Inferior parietal cortex (tissue), 1 donor: ENCODE data around the gene DDR1.
"Not testable (repeated sequence)": the region's sequence is repeated elsewhere in the genome, so short reads cannot be mapped to it uniquely, and the experiment has no call there.

Source experiments
- DNase-seq: peaks from one replicate; pipeline ENCODE4 v3.0.0-alpha.2; 2016; ENCODE audit errors: extremely low spot score

DDR1 gene

DNA sequence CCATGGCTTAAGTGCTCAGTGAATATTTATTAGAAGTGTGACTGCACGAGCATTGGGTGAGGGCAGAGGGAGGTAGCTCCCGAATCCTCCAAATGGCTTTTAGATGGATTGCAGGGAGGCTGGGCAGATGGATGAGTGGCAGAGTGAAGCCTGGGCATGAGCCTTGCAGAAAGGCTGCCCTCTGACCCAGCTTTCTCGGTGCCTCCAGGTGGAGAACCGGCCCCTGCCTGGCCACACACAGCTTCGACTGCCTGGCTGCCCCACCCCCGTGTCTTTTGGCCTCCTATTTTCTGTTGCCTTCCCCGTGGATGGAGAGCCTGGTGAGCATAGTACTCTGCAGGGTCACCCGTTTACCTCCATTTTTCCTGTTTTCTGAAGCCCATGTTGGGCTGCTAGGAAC, 33.2 kb downstream of the DDR1 start:
- DNase-seq, result no peak

DNA sequence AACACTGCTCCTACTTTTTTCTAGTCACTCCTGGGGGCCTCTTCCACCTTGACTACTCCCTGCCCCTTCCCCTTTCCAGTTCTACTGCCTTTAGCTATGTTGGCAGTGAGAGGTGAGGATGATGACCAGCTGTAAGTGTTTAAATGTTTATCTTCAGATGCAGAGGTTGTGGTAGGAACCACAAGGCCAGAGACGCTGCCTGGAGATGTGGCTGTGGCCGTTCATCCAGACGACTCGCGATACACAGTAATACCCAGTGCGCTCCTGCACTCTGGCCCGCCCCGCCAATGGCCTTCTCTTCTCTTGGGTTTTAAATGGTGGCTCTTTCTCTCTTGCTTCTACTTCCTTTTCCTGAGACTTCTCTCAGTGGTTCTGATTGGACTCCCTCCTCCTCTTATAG, 34.4 kb downstream of the DDR1 start:
- no peak for DNase-seq

DNA sequence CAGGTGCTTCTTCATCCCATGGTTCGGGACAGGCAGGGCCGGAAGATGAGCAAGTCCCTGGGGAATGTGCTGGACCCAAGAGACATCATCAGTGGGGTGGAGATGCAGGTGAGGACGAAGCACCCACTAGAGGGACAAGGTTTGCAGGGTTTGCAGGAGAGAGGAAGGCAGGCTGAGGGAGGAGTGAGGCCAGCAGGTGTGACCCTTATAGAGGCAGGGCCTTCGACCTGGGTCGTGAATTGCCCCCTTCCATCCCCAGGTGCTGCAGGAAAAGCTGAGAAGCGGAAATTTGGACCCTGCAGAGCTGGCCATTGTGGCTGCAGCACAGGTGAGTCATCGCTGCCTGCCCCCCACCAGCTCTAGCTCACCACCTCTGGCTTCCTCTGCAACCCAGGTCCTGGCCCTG, 38.1 kb downstream of the DDR1 start:
- DNase-seq, result no peak

DNA sequence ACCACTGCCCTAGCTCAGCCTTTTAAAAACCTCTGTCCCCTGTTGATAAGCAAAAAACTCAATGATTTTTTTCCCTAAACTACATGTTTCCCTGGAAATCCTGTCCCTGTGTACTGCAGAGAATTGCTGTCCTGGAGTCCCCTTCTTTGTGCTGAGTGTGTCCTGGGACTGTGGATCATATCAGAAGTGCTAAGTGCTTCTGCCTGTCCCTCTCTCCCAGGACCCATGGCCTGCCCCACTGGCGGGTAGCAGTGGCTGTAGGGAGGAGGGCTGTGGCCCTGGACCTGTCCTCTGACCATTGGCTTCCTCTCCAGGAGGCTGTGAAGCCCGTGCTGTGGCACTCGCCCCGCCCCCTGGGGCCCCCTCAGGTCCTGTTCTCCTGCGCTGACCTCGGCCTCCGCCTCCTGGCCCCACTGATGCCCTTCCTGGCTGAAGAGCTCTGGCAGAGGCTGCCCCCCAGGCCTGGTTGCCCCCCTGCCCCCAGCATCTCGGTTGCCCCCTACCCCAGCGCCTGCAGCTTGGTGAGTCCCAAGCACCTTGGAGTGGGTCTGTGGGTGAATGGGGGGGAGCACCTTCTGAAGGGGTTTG, 39.8 kb downstream of the DDR1 start:
- DNase-seq, result not testable (repeated sequence)

DNA sequence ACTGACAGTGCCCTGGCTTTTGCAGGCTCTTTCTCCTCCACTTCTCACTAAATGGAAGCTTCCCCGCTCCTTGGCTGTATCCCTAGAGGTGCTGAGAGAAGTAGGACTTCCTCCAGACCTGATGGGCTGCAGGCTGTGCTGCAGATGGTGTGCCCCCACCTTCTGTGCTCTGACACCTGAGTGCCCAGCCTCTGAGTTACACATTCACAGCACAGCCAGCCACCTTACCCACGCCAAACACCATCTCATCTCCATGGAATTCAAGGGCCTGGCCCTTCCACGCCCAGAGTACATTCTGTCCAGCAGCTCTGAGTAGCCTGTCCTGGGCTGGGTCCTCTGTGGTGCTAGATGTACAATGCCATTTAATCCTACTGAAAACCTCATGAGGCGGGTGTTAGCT, 42.3 kb downstream of the DDR1 start:
- no peak for DNase-seq

DNA sequence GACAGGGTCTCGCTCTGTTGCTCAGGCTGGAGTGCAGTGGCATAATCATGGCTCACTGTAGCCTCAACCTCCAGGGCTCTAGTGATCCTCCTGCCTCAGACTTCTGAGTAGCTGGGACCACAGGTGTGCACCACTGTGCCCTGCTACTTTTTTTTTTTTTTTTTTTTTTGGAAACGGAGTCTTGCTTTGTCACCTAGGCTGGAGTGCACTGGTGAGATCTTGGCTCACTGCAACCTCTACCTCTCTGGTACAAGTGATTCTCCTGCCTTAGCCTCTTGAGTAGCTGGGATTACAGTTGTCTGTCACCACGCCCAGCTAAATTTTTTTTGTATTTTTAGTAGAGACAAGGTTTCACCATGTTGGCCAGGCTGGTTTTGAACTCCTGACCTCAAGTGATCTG, 42.8 kb downstream of the DDR1 start:
- not testable (repeated sequence) for DNase-seq

DNA sequence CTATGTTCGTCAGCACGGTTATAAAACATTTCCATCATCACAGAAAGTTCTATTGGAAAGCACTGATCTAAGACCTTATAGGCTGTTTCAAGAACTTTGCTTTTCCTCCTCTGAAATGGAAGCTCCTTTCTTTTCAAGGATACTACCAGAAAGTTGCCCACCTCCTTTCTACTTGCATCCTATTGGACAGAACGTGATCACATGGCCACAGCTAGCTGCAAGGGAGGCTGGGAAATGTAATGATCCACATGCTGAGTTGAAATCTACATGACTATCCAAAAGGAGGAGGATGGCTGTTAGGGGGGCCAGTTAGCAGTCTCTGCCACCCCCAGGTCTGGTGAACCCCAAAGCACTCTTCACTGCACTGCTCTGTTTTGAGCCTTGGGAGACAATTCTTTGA, 44.4 kb downstream of the DDR1 start:
- no peak for DNase-seq

DNA sequence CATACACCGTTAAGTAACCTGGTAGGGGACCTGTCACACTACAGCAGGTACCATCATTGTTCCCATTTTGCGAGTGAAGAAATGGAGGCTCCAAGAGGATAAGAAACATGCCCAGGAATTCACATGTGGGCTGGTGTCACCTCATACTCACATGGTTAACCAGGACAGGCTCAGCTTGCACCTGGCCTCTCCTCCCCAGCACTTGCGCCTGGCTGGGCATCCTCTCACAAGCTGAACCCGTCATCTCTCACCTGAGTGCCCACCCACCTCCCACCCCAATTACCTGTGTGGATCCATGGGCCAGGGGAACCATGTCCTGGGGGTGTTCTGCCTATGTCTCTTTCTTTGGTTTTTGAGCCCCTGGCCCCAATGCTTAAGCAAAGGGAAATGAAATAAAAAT, 46.2 kb downstream of the DDR1 start:
- no peak for DNase-seq

DNA sequence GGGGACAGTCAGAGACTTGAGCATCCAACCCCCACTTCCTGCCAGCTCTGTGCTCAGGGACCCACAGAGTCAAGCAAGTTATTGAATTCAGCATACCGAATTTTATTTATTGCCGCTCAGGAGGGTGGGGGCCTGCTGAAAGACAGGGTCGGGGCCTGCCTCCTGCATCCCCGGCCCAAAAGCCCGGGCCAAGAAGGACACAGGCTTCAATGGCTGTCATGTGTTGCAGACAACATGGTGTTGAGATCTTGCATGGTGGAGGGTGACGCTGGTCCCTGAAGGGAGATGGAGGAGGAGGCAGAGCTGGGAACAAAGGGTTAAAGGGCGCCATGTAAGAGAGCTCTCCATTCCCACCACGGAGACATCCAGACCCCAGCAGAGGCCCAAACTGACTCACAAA, 47.0 kb downstream of the DDR1 start:
- DNase-seq, result no peak

DNA sequence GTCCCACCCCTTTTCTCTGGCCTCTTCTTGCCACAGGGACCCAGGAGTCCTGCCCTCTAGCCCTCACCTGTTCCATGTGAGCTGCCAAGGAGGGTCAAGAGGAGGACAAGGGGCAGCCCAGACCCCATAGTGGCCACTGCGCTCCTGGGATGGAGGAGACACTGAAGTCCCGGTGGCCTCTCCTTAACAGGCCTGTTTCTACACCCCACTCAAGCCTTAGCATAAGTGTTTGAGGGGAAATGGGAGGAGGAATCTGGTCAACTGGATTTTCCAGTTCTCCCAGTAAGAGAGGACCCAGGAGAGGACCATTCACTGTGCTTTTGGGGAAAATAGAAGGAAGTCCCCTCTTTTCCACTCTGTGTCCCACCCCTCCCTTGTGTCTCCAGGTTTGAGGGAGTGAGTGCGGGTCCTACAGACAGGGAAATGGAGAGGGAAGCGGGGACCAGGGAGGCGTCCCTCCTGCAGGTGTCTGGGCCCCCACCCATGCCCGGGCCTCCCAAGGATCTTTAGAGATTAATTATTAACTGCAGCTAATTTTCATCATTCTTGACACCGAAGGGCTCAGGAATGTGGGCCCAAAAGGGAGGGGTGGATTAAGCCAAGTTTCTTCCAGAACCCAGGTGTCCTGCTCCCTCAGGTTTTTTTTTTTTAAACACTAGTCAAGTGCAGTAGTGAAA, 47.8 kb downstream of the DDR1 start, which contains the start of gene SFTA2:
SFTA2 (minus strand) TSS at position 202 of the 677 bp plus-strand sequence; CDS start at position 128, 74 bp downstream.
- DNase-seq, result no peak

DNA sequence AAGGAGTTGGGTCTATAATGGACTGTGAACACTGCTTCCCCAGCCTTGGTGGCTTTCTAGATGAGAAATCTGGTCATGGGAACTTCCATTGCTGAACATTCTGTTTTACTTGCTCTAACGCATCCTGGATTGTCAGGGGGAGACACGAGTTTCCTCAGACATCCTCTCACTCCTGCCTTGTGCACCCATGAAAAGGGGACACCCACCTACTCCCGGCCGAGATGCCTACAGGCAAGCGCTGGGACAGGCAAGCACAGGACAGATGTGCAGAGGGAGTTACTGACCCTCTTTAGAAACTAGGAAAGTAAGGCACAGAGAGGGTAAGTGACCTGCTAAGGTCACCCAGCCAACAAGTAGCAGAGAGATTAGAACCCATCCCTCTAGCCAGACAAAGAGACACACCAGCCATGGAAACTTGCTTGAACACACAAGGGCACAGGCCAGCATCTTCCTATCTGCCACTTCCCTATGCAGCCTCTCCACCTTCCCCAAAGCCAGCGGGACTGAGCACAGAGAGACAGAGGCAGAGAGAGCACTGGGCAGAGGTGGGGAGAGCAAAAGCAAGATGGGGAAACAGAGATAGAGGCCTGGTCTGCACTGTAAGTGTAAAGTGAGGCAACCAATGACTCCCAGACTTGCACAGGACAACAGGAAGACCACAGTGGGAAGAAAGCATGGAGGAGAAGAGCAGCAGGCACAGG, 48.5 kb downstream of the DDR1 start:
- no peak for DNase-seq

DNA sequence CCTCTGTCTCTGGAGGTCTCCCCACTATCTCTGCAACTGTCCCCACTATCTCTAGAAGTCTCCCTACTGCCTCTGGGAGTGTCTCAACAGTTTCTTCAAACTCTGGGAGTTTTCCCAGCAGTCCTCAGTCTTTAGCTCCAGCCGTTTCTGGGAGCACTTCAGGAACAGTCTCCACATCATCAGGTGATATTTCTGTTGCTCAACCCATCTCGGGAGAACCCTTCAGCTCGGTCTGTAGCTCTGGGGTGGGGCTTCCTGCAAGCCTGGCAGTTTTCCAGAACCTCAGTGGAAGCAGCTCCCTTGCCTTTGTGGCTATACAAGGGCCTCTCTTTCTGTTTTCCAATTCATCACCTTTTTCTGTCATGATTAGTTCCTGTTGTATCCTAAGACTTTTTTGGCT, 50.7 kb downstream of the DDR1 start:
- DNase-seq, result no peak

DNA sequence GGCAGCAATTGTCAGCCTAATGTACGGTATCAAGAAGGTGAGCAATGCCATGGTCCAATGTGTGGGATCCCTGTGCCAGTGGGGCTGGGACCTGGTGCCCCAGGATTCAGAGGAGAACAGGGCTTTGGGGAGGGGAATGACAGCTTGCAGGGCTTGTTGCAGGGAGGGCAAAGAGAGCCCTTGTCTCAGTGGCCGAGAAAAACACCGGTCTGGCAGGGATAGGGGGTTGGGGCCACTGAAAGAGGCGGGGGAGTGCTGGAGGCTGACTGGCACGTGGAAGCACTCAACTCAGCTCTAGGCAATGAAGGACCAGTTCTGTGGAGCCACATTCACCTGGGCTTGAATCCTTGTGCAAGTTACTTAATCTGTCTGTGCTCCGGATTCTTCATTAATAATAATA, 52.9 kb downstream of the DDR1 start:
- DNase-seq, result no peak

DNA sequence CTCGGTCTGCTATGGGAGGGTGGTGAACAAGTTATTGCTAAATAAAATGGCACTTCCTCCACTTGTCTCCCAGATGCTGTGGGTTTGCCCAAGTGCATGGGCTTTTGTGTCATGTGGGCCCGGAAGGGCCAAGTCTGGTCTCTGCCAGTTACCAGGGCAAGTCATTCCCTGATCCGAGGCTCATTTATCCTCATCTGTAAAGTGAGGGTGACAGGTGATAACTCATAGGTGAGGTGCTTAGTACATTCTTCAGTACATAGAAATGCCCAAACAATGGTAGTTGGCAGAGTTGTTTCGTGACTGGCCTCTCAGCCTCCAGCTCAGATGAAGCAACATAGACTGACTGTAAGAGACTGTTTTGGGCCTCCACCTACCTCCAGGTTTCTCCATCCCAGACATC, 54.4 kb downstream of the DDR1 start:
- DNase-seq, result no peak

DNA sequence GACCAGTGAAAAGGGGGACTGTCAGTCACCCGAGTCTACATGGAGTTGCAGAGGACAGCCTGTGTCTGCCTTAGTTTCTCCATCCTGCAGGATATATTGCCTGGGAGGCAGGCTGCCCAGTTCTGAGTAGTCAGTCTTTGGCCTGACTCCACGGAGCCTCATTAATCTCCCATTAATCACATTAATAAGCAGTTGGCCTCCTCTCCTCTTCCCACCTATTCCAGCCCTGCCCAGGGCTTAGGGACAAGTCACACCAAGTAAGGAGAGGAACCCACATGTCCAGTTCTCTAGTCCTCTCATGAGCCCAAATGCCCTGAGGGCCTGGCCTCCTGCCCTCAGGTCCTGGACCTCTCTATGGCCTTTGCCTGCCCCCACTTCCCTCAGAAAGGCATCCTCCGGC, 55.2 kb downstream of the DDR1 start:
- no peak for DNase-seq

DNA sequence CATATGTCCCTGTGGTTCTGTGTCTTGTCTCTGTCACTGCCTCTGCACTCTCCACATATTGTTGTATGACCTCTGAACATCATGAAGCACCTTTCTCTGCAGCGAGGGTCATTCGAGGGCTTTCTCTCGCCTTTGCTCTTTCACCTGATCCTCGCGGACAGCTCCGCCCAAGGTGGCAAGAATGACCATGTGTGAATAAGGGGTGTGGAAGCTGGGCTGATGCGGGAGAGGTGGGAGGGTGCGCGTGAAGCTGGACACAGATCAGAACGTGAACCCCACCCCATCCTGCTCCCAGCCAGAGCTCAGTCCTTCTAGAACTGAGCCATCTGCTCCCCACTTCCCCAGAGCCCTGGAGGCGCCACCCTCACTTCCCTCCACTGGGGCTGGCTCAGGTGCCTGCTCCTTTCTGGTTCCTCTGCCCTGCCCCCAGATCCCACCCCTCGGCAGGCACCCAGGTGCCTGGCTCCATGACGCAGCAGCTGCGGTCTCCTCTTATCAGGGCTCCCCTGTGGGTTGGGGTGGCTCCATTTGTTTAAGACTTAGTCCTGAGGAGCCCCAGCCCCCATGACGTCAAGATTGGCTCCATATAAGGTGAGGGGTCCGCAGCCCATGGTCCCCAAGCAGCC, 56.2 kb downstream of the DDR1 start, which contains the start of gene MUCL3:
MUCL3 (plus strand) TSS at position 613 of the 626 bp plus-strand sequence. CDS start 27 bp downstream, outside the sequence.
- DNase-seq, result no peak

DNA sequence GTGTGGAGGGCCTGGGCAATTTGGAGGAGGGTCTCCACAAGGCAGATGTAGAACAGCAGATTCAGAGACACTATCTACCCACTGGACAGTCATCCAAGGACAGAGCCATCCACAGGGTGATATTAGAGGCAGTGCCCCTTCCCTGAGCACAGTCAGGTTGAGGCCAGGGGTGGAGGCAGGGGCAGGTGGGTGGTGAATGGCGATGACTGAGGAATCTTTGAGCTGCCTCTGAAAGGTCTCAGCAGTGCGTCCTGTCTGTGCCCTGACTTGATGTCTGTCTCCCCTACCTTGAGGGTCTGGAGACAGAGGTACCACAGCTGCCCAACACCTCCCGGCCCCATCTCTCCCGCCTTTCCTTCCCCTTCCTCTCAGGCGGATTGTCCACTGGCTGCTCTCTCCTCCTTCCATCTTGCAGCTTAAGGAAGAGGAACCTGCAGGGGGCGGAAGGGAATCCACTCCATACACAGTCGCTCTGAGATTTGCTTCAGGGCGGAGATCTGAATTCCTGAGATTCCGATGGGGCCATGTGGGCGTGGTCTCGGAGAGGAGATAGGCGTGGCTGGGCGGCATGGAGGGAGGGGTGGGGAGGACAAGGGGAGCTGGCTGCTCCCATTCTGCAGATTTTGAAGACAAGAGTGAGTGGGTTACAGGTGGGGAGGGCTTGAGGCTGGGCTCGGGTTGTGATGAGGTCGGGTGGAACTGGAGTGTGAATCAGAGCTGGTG, 58.2 kb downstream of the DDR1 start:
- no peak for DNase-seq

DNA sequence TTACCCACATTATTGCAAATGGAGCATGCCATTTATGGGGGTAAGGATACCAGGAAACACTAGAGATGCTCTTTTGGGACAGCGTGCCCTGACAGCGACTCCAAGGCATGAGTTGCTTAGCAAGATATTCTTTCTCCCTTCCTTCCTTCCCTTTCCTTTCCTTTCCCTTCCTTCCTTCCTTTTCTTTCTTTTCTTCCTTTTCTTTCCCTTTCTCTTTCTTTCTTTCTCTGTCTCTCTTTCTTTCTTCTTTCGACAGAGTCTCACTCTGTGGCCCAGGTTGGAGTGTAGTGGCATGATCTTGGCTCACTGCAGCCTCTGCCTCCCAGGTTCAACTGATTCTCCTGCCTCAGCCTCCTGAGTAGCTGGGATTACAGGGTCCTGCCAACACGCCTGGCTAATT, 59.7 kb downstream of the DDR1 start:
- DNase-seq, result no peak

DNA sequence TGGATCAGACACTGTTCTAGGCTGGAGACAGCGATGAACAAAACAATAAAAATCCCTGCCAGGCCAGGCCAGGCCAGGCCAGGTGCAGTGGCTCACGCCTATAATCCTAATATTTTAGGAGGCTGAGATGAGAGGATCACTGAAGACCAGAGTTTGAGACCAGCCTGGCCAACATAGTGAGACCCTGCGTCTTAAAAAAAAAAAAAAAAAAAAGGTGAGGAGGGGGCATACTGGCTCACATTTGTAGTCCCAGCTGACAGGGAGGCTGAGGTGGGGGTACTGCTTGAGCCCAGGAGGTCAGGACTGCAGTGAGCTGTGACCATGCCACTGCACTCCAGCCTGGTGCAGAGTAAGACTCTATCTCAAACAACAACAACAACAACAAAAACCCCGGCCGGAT, 61.0 kb downstream of the DDR1 start:
- DNase-seq, result no peak

DNA sequence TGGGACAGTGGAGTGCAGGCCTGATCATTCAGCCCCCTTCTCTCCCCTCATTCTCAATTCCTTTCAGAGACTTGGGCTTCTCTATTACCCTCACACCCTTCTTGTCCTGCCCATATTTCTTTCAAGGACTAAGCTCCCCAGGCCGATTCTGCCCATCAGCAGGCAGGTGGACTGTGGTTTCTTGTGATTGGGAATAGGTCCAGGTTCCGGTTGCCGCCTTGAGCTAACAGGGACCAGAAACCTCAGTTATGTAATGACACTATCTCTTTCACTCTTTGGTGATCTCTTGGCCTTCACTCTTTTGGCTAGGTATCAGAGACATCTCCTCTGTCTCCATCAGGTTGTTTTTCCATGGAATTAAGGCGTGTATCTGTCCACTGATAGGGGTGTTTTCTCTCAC, 62.9 kb downstream of the DDR1 start:
- DNase-seq, result no peak

DNA sequence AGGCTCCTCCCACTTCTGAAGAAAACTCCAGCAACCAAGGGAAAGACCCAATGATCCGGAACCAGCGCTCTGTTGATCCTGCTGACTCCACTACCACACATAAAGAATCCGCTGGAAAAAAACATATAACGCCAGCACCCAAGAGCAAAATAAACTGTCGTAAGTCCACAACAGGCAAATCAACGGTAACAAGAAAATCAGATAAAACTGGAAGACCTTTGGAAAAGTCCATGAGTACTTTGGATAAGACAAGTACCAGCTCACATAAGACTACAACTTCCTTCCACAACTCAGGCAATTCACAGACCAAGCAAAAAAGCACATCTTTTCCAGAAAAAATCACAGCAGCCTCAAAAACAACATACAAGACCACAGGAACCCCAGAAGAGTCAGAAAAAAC, 64.5 kb downstream of the DDR1 start:
- no peak for DNase-seq
